ENCODE results near the gene PDE4B.
"Not testable (repeated sequence)": the region's sequence is repeated elsewhere in the genome, so short reads cannot be mapped to it uniquely, and the experiment has no call there.

Gene PDE4B

DNA sequence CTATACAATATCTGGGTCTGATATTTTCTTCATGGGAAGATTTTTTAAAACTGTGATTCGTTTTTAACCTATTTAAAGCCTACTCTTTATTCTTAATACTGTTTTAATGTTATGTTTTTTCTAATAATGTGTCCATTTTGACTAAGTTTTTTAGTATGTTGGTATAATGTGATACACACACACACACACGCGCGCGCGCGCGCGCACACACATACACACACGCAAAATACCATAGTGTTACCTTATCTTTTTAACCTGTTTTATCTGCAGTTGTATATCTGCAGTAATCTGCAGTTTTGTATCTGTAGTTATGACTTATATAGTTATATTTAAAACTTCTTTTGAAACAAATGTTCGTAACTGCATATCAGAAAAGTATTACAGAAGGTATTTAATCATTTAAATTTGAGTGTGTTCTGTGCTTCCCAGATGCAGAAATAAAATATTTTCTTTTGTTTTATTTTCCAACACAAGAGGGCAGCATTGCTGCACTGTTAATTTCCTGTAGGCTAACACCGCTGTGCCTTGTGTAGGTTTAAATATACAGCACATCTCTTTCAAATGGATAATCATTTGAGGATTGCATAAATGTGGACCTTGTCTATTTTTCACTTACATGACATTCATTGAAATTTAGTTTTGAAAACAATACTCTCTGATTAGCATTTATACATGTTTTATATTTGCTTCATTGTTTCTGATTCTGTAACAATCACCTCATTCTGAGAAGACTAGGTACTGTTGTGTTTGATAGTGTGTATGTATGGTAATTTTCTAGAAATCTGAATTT is 166.1 kb downstream of the PDE4B start:
- no peak for DNase-seq

DNA sequence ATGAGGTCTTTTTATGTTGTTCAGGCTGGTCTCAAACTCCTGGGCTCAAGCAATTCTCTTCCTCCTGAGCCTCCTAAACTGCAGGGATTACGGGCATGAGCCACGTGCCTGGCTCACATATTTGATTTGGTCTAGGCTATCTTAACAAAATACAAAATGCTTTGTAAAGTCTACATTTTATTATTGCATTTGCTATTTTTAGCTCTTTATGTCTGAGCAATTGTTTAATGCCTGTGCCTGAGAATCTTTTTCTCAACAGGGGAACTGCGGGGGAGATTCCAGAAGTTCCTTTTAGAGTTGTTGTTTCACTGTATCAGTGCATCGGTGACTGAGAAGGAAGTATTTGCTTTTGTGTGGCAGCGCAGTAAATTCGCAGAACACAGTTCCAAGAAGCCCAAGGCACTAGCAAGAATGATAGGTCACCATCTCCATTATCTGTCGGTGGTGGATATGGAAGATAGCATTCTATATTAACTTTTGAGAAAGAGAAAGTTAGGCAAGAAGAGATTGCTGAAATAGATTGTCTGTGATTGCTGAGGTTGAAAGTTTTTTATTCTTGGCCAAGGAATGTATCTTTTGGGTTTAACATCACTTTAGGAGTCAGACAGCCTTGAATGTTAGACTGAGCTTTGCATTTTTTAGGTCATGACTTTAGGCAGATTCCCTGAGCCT is 167.3 kb downstream of the PDE4B start:
- no peak for DNase-seq

DNA sequence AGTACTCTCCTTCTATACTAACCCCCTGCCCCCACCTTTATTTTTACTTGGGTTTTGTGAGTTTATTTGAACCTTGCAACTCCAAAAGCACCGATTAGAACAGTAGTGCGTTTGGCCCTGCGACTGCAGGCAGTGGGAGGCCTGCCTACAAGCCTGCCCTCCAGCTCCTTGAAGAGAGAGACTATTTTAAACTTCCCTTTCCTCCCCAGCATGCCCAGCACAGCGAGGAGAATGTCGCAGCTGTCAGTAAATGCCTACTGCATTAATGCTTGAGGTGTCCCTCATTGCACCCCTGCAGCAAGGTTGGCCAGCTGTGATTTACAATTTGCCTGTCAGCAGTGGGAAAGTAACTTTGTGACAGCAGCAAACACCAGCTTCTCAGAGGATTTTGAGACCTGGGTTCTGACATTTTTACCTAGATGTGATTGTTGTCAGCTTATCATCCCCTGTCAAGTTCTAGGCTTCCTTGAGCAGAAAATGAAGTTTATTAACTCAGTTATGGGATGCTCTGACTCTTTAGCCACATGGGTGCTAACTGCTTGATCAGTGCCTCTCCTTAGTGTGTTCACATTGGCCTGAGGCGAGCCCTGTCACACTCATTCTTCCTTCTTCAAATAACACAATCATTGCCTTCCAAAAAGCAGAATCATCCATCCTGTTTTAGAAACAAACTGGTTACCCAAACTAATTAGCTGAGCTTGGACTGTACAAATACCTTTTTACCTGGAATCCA is 170.6 kb downstream of the PDE4B start:
- no peak for DNase-seq

DNA sequence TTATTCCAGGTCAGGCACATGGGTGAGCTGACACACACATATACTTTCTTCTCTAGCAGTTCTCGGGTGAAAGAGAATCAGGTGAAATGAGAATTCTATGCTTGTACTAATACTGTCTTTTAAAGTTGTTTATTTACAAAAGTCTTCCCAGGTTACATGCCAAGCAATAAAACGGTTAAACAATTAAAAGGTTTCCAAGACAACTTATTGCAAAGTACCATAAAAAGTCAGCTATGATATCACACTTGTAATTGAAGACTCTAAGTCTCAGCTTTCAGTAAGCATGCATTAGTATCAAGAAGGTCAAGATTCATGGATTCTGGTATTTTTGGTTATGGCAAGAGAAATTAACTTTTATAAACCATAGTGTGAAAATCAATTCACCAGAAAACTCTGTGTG is 171.4 kb downstream of the PDE4B start:
- DNase-seq: no peak

DNA sequence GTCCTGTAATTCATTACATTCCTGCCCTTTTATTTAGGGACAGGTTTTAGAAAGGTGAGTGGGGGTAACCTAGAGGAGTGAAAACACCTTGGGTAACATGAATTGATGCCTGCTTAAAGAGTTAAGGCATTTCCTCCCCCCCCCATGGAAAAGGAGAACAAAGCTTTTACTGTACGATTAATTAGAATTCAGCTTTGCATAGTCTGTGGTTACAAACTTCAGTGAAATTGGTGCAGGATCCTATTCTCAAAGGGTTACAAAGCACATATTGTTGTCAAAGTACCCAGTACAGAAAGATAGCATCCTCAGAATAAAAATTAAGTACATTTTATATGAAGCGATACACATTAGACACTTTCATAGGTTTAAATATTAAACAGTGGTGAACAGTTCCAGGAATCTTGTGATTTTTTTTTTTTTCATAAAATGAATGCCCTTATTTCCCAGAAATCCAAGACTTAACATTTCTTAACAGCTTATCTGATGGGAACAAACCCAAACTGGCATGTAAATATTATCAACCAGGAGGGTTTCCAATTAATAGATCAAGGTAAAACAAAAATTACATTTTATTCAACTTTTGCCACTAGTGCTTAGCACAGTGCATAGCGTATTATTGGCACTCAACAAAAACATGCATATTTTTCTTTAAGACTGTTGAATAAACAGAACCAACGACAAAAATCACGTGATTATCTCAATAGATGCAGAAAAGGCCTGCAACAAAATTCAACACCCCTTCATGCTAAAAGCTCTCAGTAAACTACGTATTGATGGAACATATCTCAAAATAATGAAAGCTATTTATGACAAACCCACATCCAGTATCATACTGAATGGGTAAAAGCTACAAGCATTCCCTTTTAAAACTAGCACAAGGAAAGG is 172.7 kb downstream of the PDE4B start:
- DNase-seq: no peak

DNA sequence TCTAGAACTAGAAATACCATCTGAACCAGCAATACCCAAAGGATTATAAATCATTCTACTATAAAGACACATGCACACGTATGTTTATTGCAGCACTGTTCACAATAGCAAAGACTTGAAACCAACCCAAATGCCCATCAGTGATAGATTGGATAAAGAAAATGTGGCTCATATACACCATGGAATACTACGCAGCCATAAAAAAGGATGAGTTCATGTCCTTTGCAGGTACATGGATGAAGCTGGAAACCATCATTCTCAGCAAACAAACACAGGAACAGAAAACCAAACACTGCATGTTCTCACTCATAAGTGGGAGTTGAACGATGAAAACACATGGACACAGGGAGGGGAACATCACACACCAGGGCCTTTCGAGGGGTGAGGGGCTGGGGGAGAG is 174.8 kb downstream of the PDE4B start:
- DNase-seq: not testable (repeated sequence)

DNA sequence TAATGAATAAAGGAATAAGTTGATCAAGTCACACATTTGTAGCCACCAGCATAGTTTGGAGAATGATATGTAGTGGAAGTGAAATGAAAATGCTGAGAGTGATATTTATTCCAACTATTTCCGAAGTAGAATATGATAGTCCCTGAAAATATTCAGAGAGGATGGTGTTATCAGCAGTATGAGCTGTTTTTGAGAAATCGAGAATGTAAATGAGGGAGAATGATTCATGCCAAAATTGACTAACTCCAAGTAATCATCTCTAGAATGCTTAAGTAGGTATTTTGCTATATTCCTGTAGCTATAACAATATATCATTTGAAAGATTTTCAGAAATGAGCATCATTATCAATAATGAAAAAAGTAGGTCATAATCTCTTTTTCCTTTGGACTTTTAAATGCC is 178.9 kb downstream of the PDE4B start:
- no peak for DNase-seq

DNA sequence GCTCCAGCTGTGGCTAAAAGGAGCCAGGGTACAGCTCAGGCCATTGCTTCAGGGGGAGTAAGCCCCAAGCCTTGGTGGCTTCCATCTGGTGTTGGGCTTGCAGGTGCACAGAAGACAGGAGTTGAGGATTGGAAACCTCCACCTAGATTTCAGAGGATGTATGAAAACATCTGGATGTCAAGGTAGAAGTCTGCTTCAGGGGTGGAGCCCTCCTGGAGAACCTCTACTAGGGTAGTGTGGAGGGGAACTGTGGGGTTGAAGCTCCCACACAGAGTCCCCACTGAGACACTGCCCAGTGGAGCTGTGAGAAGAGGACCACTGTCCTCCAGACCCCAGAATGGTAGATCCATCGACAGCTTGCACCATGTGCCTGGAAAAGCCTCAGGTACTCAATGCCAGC is 183.0 kb downstream of the PDE4B start:
- DNase-seq: no peak

DNA sequence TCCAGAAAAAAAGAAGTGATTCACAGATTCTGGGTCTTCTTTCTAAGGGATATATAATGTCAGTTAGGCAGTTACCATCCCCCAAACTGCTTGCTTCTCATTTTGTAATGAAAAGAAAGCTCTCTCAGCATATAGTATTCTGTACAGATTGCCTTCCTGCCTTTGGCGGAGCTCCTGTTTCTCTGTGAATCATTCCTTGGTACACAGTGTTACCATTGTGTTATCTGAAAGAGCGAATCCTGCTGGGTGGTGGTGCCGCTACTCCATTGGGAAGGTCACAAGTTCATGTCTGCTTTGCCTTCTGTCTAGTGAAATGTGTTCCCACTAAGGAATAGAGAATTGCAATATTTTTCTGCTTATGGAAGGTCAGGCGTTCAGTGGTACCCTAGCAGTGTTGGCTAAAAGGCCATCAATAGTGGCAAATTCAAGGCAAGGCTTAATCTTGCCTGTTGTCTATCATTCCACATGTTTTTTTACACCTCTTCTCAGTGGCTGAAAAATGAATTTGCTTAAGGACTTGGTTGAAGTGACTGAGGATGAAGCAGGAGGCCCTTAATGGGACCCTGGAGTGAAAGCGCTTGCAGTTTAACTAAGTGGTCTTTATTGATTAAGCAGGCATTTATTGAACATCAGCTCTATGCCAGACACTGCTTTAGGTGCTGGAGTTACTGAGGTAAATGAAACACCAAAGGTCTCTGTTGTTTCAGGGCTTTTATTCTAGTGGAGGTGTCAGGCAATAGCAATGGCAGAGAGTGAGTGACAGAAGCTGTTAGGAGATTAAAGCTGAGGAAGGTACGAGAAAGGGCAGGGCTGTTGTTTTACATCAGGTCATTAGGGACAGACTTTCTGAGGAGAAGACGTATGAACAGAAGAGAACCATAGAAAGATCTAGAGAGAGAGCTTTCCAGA is 186.7 kb downstream of the PDE4B start:
- no peak for DNase-seq

DNA sequence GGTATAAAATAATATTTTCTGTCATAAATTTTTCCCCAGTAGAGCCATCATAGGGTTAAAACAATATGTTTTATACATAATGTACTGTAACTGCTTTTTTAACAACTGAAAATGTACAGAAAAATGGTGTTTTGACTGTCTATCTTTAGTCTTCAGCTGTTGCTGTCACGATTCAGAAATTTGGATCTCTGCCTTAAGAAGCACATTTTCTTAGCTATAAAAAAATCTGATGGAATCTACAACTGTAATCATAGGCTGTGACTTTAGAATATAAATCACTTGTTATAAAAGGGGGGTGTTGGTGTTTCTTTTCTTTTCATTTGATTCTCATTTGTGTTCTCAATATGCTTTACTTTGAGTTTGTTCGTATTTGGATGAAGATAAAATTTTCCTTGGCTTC is 187.5 kb downstream of the PDE4B start:
- DNase-seq: no peak

DNA sequence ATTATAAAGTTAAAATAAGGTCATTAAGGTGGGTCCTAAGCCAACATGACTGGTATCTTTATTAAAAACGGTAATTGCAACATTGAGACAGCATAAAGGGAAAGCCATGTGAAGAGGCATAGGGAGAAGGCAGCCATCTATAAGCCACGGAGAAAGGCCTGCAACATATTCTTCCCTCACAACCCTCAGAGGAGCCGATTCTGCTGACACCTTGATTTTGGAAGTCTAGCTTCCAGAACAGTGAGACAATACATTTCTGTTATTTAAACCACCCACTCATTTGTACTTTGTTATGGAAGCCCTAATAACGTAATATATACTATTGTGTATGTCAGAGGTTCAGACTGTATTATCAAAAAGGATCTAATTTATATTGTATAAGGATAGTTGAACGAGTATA is 190.8 kb downstream of the PDE4B start:
- no peak for DNase-seq

DNA sequence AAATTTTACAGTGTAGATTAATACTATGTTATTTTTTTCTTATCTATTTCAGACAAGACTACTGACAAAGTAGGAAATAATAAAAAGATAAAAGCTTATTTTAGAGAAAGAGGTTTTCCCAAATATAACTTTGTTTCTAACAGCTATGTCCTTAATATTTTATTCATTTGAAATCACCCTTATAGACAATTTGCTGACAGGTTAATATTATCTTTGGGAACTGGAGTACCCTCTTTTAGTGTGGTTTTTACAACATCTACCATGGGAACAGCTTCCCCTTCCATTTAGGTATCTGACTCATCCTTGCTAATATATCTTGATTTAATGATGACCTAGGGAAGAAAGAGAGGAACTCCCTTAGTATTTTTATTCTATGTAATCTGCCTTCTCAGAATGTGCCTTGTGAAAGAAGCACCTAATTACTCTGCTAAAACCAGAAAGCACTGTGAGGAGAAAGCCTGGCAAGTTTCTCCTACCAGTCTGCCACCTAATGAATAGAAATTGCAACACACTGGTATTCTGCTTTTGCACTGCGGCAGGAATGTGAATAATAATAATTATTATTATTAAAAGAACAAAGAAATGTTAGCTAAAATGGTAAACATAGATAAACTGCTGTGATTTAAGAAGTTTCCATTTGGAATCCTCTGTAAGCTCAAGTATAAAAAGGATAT is 192.8 kb downstream of the PDE4B start:
- no peak for DNase-seq

DNA sequence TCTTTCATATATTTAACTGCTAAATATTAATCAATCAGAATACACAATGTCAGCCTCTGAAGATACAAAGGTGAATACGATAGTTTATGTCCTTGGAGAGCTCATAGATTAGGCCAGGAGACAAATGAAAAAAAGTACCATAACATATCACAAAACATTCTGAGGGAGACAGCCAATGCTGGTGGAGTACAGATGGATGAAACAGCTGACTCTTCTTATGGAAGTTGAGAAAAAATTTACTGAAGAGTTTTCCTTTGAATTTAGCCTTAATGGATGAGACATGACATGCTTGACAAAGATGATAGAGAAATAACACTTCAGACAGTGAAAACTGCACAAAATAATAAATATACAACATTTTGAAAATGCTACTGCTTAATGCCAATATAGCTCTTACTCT is 193.5 kb downstream of the PDE4B start:
- DNase-seq: no peak

DNA sequence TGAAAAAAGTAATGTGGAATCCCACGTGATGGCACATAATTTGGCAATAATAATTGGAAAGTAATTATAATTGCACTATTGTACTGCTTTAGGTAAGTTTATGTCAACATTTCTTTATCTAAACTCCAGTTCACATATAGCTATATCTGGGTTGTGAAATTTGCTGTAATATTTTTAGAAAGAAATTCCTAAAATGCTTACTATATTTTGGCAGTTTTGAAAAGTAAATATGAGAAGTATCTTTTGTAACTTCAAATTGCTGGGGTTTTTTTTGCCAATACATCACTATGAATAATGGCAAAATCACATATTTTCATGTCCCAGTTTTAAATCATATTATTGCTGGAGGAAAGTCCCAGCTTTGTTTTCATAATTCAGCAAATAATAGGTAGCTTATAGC is 197.5 kb downstream of the PDE4B start:
- DNase-seq: no peak

DNA sequence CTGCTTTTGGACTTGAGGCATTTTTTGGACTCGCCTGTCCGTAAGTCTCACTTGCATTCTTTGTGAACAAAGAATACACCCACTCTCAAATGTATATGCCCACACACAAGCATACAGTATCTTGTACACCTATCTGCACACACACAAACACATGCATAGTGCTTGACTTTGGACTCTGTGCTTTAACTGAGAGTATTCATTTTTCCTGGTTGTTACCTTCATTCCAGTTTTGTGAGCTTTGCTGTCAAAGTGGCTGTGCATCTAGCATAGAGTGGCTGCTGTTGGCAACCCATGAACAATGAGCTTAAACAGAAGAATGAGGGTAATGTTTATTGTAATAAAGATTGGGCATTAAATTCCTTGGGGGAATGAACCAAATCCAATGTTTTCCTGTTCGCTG is 199.0 kb downstream of the PDE4B start:
- DNase-seq: no peak

DNA sequence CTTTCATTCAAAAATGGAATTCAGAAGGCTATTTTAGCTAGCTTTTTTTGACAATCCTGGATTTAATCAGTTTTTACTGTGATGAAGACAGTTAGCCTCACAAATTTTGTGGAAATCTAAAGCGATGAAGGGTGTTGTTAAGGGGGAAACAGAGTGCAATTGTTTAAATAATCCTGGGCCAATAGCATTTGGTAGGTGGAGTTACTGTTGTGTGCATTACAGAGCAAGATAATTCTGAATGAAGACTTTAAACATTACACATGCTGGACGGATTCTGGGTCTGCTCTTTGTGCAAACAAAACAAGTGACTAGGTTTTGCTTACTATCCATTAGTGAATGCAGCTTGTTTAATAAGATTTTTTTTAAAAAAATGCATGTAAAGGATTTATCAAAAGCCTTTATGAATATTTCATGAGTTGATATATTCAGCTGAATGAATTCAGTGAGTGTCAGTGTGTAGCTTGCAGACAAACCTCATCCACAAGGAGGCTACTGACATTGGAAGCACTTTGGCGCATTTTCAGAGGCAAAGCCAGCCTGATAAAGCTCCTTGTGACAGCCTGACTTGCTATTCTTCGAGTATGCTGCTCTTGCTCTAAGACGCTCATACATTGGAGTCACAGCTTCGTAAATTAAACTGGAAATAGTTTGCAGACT is 199.6 kb downstream of the PDE4B start:
- DNase-seq: no peak

DNA sequence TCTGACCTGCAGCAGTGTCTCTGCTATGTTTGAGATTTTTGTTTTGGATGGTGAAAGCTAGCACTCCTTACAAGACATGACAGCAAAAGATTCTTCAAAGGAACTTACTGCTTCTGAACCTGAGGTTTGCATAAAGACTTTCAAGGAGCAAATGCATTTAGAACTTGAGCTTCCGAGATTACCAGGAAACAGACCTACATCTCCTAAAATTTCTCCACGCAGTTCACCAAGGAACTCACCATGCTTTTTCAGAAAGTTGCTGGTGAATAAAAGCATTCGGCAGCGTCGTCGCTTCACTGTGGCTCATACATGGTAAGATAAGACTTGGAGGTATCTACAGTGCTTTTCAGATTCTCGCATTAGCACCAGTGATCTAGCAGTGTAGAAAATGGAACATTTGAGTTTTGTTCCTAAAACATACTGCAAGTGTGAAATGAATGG is 200.2 kb downstream of the PDE4B start:
- no peak for DNase-seq

DNA sequence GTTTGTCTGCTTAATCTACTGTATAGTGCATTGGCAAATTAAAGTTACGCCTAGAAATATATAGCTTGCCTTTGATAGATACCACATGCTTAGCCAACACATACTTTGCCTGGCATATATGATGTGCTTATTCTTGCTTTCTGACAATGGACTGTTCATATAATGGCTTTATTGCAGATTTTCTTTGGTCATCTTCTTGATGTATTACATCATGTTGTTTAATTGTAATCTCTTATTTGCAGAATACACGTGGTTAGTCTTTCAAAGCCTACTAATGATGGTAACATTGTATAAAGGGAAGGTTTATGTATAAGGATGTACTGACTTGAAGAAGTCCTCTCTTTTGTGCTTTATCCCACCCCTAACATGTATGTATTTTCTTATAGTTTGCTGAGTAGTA is 201.5 kb downstream of the PDE4B start:
- DNase-seq: no peak

DNA sequence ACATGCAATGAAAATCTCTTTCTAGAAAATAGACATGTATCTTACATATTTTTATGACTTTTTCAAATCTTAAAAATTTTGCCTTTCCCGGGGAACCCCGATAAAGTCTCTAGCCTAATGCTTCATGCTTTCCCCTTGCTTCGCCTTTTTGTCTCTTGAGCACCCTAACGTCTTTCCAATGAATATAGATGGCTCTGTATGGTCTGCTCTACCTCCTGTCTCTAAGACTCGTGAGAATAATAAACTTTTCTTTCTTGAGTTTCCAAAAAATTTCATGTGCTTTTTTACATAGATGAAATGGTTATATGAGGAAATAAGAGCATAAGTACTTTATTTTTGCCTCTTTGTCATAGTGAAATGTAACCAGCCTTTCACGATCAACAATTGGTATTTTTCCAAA is 202.6 kb downstream of the PDE4B start:
- no peak for DNase-seq

DNA sequence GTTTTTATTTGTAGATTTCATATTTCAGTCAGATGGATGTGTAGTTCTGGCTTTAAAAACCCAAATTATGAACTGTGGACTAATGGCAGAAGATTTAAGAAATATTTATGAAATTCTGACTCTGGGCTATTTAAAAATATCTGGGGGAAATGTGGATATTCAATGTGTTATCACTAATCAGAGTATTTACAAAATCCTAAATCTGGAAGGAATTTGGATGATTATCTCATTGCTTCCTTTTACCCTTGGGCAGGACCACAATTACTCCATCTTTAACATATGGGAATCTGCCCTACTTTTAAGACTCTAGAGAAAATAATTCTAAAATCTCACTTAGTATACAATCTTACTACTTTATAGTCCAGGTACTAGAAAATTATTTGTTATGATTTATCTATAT is 203.2 kb downstream of the PDE4B start:
- DNase-seq: no peak

DNA sequence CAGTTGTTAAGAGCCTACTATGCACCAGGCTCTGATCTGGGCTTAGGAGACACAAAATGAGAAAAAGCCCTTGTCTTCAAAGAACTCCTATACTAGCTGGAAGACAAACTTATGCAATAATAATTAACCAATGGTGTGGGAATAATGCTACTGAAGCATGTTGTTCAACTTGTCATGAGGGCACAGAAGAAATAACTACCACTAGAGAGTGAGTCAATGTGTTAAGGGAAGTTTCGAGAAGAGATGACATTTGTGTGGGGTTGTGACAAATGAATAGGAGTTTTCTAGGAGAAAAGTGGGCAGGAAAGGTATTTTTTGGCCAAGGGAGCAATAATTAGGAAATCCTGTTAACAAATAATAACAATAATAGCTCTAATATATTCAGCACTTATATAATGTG is 205.0 kb downstream of the PDE4B start:
- DNase-seq: no peak
